Upper lobe of left lung (tissue), 6 donors: ENCODE measurements around the gene NDUFA8. TPM values are rescaled to one million over a fixed set of nuclear protein-coding genes. Genes with fewer than 3 reads are reported as not detected.

ENCODE experiments used
- ATAC-seq, 2 donors: fragments of 200-7000 bp; cut with Tn5 transposase; one replicate each; pipeline ENCODE4 v1.9.1; 2022; ENCODE audit warnings: mild to moderate bottlenecking in 2 of 2, moderate library complexity in 2 of 2; ENCODE audit not compliant: low FRiP score in 2 of 2
- DNase-seq, 2 donors: peaks; one replicate each; pipeline ENCODE4 v3.0.0-alpha.2; 2019 to 2020
- H3K27ac ChIP-seq, 4 donors: fragments of 200-600 bp; sonication (generic); one replicate each; pipeline ENCODE4 v1.5.1; 2016 to 2019
- H3K27me3 ChIP-seq, 4 donors: fragments of 200-600 bp; sonication (generic); one replicate each; pipeline ENCODE4 v1.5.1; 2017 to 2019
- H3K36me3 ChIP-seq, 4 donors: fragments of 200-600 bp; sonication (generic); one replicate each; pipeline ENCODE4 v1.5.1; 2016 to 2019
- H3K4me1 ChIP-seq, 4 donors: fragments of 200-600 bp; sonication (generic); one replicate each; pipeline ENCODE4 v1.5.1; 2018 to 2019
- H3K4me3 ChIP-seq, 4 donors: fragments of 200-600 bp; sonication (generic); one replicate each; pipeline ENCODE4 v1.5.1; 2017 to 2019; ENCODE audit warnings: mild to moderate bottlenecking in 2 of 4, moderate library complexity in 1 of 4
- H3K9me3 ChIP-seq, 4 donors: fragments of 200-600 bp; sonication (generic); one replicate each; pipeline ENCODE4 v1.5.1; 2018 to 2019
- EP300 ChIP-seq, 4 donors: sonication (generic); formaldehyde crosslinking; IDR thresholded peaks; one replicate each; pipeline ENCODE4 v1.5.1; 2017; ENCODE audit warnings: antibody characterized with exemption in 4 of 4, control low read depth in 2 of 4
- POLR2A ChIP-seq, 4 donors: fragments of 450-650 bp; IDR thresholded peaks; one replicate each; pipeline ENCODE4 v1.5.1; 2016 to 2017; ENCODE audit warnings: antibody characterized with exemption in 4 of 4, mild to moderate bottlenecking in 2 of 4
- POLR2AphosphoS5 ChIP-seq, 2 donors: sonication (generic); formaldehyde crosslinking; IDR thresholded peaks; one replicate each; pipeline ENCODE4 v1.5.1; 2017; ENCODE audit warnings: antibody characterized with exemption in 2 of 2
- WGBS, 2 donors: methylation state at CpG; one replicate each; pipeline ENCODE4 v1.1.5; 2017 to 2018; 5-methylcytosine and 5-hydroxymethylcytosine counted together
- total RNA-seq, 6 donors: library from RNA; depleted of rRNA in 4 of 6; stranded (reverse); fragments of >200 nt in 4 of 6; gene quantifications; one replicate each; pipeline versions ENCODE4 v1.1.0 to v1.2.1, GENCODE V29; 2016 to 2021
- TF ChIP-seq, protein P1 (sequence below), 6 experiments: fragments of 450-650 bp in 4 of 6; fragments of 200-600 bp in 2 of 6; sonication (generic) in 2 of 6; IDR thresholded peaks; one replicate each; pipeline ENCODE4 v1.5.1; 2016 to 2019; ENCODE audit warnings: antibody characterized with exemption in 6 of 6
- donor health status: DM: no; HTN: no; CAD: no; lungs with moderate emphysema.
- donor health status: DM: no; HTN: yes; CAD: no; lungs with severe emphysema.

NDUFA8 gene
- total RNA-seq, 6 donors from 2014 or later: 25.6 to 46.5 (median 35.5) TPM

DNA sequence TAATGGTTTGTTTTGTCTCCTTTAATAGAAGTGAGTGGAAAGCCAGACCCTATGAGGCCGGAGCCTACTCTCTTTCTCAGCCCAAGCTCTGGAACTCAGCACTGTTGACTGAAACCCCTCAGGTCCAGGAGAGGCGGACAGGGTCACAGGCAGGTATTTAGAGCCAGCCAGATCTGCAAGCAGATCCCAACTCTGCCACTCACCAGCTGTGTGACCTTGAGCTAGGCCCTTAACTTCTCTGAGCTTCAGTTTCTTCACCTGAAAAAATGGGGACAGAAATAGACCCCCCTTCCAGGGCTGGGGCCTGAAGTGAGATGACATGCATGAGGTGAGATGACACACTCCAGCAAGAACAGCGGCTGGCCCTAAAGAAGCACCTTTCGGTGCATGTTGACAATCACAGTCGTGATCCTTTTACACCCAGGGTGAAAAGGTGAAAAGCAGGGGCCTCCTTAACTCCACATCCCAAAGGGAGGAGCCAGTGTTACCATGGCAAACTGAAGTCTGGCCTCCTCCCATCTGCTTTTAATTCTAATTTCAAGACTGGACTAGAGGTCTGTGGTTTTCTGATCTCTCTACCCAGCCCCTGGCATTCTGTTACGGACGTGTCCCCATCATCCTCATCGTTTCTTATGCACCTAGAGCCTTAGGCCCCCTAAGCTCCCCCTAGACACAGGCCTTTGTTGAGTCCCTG lies 27.3 kb upstream of the NDUFA8 start:
- Histone ChIP-seq H3K27me3 (no peaks in the 10 kb centered on the region), H3K27ac (no peak overlapping the region), H3K4me3 (no peak overlapping the region), H3K9me3 (no peaks in the 10 kb centered on the region), H3K4me1 (no peaks in the 10 kb centered on the region), H3K36me3 (no peaks in the 10 kb centered on the region)
- 90 to 92% methylated on average over 8 of the region's 8 CpGs for WGBS, 2 donors
- DNase-seq (no peak), ATAC-seq (no peak)
- TF ChIP-seq POLR2AphosphoS5 (IDR thresholded peaks at IDR 0.05) (no peak), EP300 (IDR thresholded peaks at IDR 0.05) (no peak), POLR2A (IDR thresholded peaks at IDR 0.05) (no peak)
- TF ChIP-seq, protein P1, sequence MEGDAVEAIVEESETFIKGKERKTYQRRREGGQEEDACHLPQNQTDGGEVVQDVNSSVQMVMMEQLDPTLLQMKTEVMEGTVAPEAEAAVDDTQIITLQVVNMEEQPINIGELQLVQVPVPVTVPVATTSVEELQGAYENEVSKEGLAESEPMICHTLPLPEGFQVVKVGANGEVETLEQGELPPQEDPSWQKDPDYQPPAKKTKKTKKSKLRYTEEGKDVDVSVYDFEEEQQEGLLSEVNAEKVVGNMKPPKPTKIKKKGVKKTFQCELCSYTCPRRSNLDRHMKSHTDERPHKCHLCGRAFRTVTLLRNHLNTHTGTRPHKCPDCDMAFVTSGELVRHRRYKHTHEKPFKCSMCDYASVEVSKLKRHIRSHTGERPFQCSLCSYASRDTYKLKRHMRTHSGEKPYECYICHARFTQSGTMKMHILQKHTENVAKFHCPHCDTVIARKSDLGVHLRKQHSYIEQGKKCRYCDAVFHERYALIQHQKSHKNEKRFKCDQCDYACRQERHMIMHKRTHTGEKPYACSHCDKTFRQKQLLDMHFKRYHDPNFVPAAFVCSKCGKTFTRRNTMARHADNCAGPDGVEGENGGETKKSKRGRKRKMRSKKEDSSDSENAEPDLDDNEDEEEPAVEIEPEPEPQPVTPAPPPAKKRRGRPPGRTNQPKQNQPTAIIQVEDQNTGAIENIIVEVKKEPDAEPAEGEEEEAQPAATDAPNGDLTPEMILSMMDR (IDR thresholded peaks at IDR 0.05): no peak

DNA sequence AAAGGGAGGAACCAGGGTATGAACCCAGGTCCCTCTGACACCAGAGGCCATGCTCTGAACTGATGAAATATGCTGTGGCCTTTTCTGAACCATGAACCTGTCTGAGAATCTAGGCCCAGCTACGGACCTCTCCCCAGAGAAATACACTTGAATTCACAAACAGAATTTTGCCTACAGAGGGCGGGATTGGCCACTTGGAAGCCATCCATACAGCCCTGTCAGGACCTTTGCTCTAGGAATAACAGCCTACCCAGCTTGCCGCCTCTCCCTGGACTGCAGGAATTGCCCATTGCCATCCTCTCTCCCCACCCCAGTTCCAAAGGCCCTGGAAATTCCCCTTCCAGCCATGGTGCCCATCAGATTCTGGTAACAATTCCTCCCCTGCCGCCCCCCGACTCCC lies 26.7 kb upstream of the NDUFA8 start:
- Histone ChIP-seq H3K27me3 (no peaks in the 10 kb centered on the region), H3K27ac (no peak overlapping the region), H3K4me3 (no peak overlapping the region), H3K36me3 (no peaks in the 10 kb centered on the region), H3K4me1 (no peaks in the 10 kb centered on the region), H3K9me3 (no peaks in the 10 kb centered on the region)
- ATAC-seq: no peak
- 89 to 100% methylated on average over 2 to 5 of the region's 5 CpGs for WGBS, 2 donors
- TF ChIP-seq, protein P1 (IDR thresholded peaks at IDR 0.05): no peak
- TF ChIP-seq POLR2A (IDR thresholded peaks at IDR 0.05) (no peak), POLR2AphosphoS5 (IDR thresholded peaks at IDR 0.05) (no peak)
- no peak for DNase-seq

DNA sequence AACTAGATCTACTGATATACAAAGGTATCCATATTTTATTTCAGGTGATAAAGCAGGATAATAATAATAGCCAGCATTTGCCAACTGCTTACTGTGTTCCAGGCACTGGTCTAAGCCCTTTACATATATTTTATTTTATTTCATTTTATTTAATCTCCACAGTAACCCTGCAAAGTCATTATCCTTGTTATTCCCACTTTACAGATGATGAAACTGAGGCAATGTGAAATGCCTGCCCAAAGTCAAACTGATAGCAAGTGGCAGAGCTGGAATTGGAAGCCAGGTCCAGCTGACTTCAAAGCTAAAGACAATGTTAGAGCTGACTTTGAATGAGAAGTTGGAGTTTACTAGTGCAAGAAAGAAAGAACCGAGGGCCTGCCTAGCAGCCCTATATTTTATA lies 25.0 kb upstream of the NDUFA8 start:
- H3K27me3 ChIP-seq: no peaks in the 10 kb centered on the region
- 82 to 96% methylated on average over 1 of the region's 1 CpG for WGBS, 2 donors
- H3K4me1 ChIP-seq: no peaks in the 10 kb centered on the region
- no peaks in the 10 kb centered on the region for H3K9me3 ChIP-seq
- no peaks in the 10 kb centered on the region for H3K36me3 ChIP-seq
- no peak for DNase-seq
- ATAC-seq: no peak
- no peak for TF ChIP-seq POLR2AphosphoS5 (IDR thresholded peaks at IDR 0.05)
- no peak for TF ChIP-seq EP300 (IDR thresholded peaks at IDR 0.05)
- no peak for TF ChIP-seq POLR2A (IDR thresholded peaks at IDR 0.05)
- TF ChIP-seq, protein P1 (IDR thresholded peaks at IDR 0.05): no peak
- no peak overlapping the region for H3K4me3 ChIP-seq
- H3K27ac ChIP-seq: no peak overlapping the region

DNA sequence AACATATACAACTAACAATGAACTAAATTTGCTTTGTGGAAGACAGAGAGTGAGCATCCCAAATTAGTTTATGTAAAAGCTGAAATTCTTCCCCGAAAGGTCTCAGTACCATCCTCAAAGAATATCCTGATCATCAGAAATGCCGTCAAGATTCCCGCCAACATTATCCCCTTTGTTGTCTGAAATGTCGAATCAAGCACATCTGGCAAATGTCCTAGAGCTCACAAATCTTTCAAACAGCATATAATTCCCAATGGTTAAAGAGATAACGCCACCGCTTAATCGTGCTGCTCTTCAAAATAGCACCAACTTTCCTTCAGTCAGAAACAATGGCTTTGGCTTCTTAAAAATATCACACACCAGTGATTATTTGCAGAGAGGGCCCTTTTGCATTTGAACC lies 23.9 kb upstream of the NDUFA8 start:
- Histone ChIP-seq H3K27ac (no peak overlapping the region), H3K27me3 (no peaks in the 10 kb centered on the region), H3K36me3 (no peaks in the 10 kb centered on the region), H3K4me3 (no peak overlapping the region), H3K4me1 (no peaks in the 10 kb centered on the region), H3K9me3 (no peaks in the 10 kb centered on the region)
- DNase-seq: no peak
- 77 to 90% methylated on average over 7 of the region's 7 CpGs for WGBS, 2 donors
- ATAC-seq: no peak
- no peak for TF ChIP-seq POLR2AphosphoS5 (IDR thresholded peaks at IDR 0.05)

DNA sequence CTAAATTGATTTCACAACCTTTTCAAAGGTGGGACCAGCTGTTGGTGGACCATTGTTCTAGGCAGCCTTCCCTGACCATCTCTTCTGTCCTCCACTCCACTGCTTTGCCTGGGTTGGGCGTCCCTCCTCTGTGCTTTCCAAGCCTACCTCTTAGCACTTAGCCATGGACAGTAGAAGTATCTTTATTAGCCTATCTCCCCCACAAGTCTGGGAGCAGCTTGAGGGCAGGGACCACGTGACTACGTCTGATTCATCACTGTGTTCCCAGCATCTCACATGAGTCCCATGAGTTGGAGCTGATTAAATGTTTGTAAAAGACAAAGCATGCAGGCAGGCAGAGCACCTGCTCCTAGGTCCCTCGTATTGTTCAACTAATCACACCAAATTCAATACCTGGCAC lies 21.1 kb upstream of the NDUFA8 start:
- ATAC-seq: no peak
- H3K4me1 ChIP-seq: no peaks in the 10 kb centered on the region
- H3K4me3 ChIP-seq: no peak overlapping the region
- no peak overlapping the region for H3K27ac ChIP-seq
- H3K27me3 ChIP-seq: no peaks in the 10 kb centered on the region
- DNase-seq: no peak
- H3K36me3 ChIP-seq: no peaks in the 10 kb centered on the region
- TF ChIP-seq POLR2AphosphoS5 (IDR thresholded peaks at IDR 0.05) (no peak), EP300 (IDR thresholded peaks at IDR 0.05) (no peak), POLR2A (IDR thresholded peaks at IDR 0.05) (no peak)
- TF ChIP-seq, protein P1 (IDR thresholded peaks at IDR 0.05): no peak
- H3K9me3 ChIP-seq: no peaks in the 10 kb centered on the region
- 38 to 76% methylated on average over 4 of the region's 4 CpGs for WGBS, 2 donors
